Measurements from ENCODE around the gene HIGD2A. TPM values are rescaled to one million over a fixed set of nuclear protein-coding genes. Genes with fewer than 3 reads are reported as not detected.

HIGD2A gene
- total and polyA plus RNA-seq, 2 of the 13 experiments (the other 11 are each of a cell fraction or from before 2014, with no cell fraction given), result 89.2 to 146 TPM

DNA sequence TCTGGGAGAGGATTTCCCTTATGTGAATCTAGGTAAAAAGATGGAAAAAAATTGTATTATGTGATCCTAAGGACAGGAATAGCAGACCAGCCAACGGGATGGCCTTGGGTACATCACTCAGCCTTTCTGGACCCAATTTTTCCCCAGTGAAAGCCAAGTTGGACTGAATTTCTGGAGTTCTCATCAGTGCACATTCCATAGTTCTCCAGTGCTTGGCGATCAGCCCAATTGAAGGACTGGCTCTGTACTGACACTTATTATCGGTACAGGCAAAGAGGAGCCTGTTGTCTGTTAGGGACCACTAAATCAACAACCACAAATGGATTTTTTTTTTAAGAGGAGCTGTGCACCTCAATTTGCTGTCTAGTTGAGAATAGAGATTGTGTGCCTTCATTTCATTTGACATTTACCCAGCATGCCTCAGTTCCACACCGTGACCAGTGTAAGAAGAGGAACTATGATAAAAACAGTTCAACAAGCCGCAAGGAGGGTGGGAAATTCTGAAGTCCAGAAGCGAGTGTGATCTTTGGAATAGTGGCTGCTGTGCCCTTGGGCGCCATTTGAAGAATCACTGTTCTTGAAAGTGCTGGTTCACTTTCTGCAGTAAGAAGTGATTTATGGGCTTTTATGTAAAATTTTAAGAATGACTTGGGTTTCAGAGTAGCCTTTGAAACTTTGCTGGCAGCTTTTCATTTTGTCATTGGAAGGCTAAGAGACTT, 15.3 kb upstream of the HIGD2A start:
- TF ChIP-seq HDAC2 (CRISPR knock-in tag; IDR thresholded peaks at IDR 0.05), result no peak
- TF ChIP-seq ZNF549 (CRISPR knock-in tag; IDR thresholded peaks at IDR 0.05), result no peak
- no peak for TF ChIP-seq TP53 (CRISPR knock-in tag; conservative IDR thresholded peaks at IDR 0.05)
- Histone ChIP-seq H3K79me2 (ENCODE audit: insufficient read depth, low read length) (no peaks in the 10 kb centered on the region), H3K27me3 (ENCODE audit: control insufficient read depth in 1 of 2, insufficient read depth in 2 of 2, low read length in 2 of 2) (no peaks in the 10 kb centered on the region), H3K9ac (ENCODE audit: insufficient read depth, low read depth, low read length) (no peak overlapping the region), H3K4me1 (ENCODE audit: insufficient read depth, low read length) (peaks cover 37% of the 10 kb centered on the region), H3K4me3 (replicated peaks in 1 of 3; ENCODE audit: insufficient read depth in 1 of 3, low read depth in 2 of 3, low read length in 3 of 3) (no peak overlapping the region), H3K4me2 (ENCODE audit: low read depth, low read length) (0 out of 2 replicates have a peak overlapping the region, but pooled peaks have one; percentile 3), H4K20me1 (ENCODE audit: insufficient read depth, low read length) (no peaks in the 10 kb centered on the region), H3K9me3 (ENCODE audit: low read length) (no peaks in the 10 kb centered on the region), H3K27ac (ENCODE audit: extremely low read length, insufficient read depth, low read length) (no peak overlapping the region), H2AFZ (ENCODE audit: low read length) (no peak overlapping the region), H3K36me3 (replicated peaks in 1 of 2; ENCODE audit: control insufficient read depth in 1 of 2, insufficient read depth in 2 of 2, low read length in 2 of 2) (no peaks in the 10 kb centered on the region)
- intact Hi-C loops (cut with micrococcal nuclease; ENCODE audit: unreplicated experiment) (no loop called here), in situ Hi-C loops (cut with HindIII; ENCODE audit: extremely low pct_ligation_motif_present, low pct_unique_long_range_greater_than_20kb) (no loop called here)
- no TSS peak for BruUV-seq (replicated peaks)
- FAIRE-seq (no peak), ATAC-seq (no peak), DNase-seq (ENCODE audit: low spot score) (no peak)
- CTCF ChIA-PET (ENCODE audit: low intra/inter-chr PET ratio, low total read pairs), result no interaction called here
- POLR2A ChIA-PET, result interaction anchor here (1.5 to 2.7 kb wide), 2 partner anchors 12 to 15 kb away, joined by 9 to 37 read pairs; partner anchors contain the start of genes HIGD2A, KIAA1191 and NOP16
- 78% methylated on average over 7 of the region's 7 CpGs for WGBS (ENCODE audit: low lambda C conversion rate)

DNA sequence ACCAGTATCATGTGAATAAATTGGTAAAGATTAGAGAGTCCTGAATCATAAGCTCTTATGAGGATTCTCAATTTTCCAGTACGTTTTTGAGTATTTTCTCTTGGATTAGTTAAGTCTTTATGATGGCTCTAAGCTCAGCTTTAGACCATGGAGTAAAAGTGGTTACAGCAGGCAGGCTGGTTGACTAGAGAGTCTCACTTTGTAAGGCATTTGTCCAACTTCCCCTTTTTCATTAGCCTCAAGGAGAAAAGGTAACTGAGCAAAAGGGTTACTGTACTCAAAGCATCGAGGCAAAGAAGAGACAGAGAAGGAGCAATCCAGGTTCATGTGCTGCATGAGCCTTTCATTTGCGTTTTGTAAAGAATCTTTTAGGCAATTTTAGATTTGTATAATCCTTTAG, 8.7 kb upstream of the HIGD2A start:
- no TSS peak for BruUV-seq (replicated peaks)
- FAIRE-seq (no peak), DNase-seq (ENCODE audit: low spot score) (no peak), ATAC-seq (no peak)
- Histone ChIP-seq H3K4me3 (replicated peaks in 1 of 3; ENCODE audit: insufficient read depth in 1 of 3, low read depth in 2 of 3, low read length in 3 of 3) (no peak overlapping the region), H3K36me3 (replicated peaks in 1 of 2; ENCODE audit: control insufficient read depth in 1 of 2, insufficient read depth in 2 of 2, low read length in 2 of 2) (peaks cover 17 to 39% of the 10 kb centered on the region in 2 experiments), H3K27ac (ENCODE audit: extremely low read length, insufficient read depth, low read length) (no peak overlapping the region), H3K79me2 (ENCODE audit: insufficient read depth, low read length) (peaks cover under 1% of the 10 kb centered on the region), H3K4me2 (ENCODE audit: low read depth, low read length) (no peak overlapping the region), H3K27me3 (ENCODE audit: control insufficient read depth in 1 of 2, insufficient read depth in 2 of 2, low read length in 2 of 2) (no peaks in the 10 kb centered on the region), H2AFZ (ENCODE audit: low read length) (no peak overlapping the region), H3K4me1 (ENCODE audit: insufficient read depth, low read length) (peaks cover 6% of the 10 kb centered on the region; the same call in 1 of the 2 replicates), H4K20me1 (ENCODE audit: insufficient read depth, low read length) (no peaks in the 10 kb centered on the region), H3K9me3 (ENCODE audit: low read length) (no peaks in the 10 kb centered on the region), H3K9ac (ENCODE audit: insufficient read depth, low read depth, low read length) (no peak overlapping the region)
- TF ChIP-seq, protein P1, sequence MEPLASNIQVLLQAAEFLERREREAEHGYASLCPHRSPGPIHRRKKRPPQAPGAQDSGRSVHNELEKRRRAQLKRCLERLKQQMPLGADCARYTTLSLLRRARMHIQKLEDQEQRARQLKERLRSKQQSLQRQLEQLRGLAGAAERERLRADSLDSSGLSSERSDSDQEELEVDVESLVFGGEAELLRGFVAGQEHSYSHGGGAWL (CRISPR knock-in tag; IDR thresholded peaks at IDR 0.05), result no peak
- TF ChIP-seq, protein P2, sequence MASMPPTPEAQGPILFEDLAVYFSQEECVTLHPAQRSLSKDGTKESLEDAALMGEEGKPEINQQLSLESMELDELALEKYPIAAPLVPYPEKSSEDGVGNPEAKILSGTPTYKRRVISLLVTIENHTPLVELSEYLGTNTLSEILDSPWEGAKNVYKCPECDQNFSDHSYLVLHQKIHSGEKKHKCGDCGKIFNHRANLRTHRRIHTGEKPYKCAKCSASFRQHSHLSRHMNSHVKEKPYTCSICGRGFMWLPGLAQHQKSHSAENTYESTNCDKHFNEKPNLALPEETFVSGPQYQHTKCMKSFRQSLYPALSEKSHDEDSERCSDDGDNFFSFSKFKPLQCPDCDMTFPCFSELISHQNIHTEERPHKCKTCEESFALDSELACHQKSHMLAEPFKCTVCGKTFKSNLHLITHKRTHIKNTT (CRISPR knock-in tag; IDR thresholded peaks at IDR 0.05), result no peak
- no peak for TF ChIP-seq GATAD1 (CRISPR knock-in tag; IDR thresholded peaks at IDR 0.05)
- ChIA-PET POLR2A (no interaction called here), CTCF (ENCODE audit: low intra/inter-chr PET ratio, low total read pairs) (no interaction called here)
- WGBS (ENCODE audit: low lambda C conversion rate), result 89% methylated on average over 3 of the region's 3 CpGs
- intact Hi-C loops (cut with micrococcal nuclease; ENCODE audit: unreplicated experiment), result no loop called here
- in situ Hi-C loops (cut with HindIII; ENCODE audit: extremely low pct_ligation_motif_present, low pct_unique_long_range_greater_than_20kb), result no loop called here

All from HepG2 (cell line).